ENCODE data around the gene NKIRAS1. TPM values are rescaled to one million over a fixed set of nuclear protein-coding genes. Genes with fewer than 3 reads are reported as not detected.

Gene NKIRAS1
- total RNA-seq, 6 experiments from 2014 or later = 10.9 to 13.5 (median 11.6) TPM

- Mint-ChIP-seq H3K9me3 (no peaks in the 10 kb centered on the region), H3K27ac (no peak overlapping the region), H3K4me3 (no peak overlapping the region), H3K36me3 (ENCODE audit: low read depth) (peaks cover 7% of the 10 kb centered on the region; the same call in 1 of the 2 replicates), H3K4me1 (ENCODE audit: low read depth) (peaks cover 15% of the 10 kb centered on the region; the same call in 1 of the 2 replicates), H3K27me3 (ENCODE audit: insufficient read depth) (no peaks in the 10 kb centered on the region; the same call in none of the 2 replicates)
- no peak for DNase-seq
- no peak for TF ChIP-seq CTCF (IDR thresholded peaks at IDR 0.05)
Observed at GRCh38 chr3:23845326-23846216, 71.2 kb downstream of the NKIRAS1 start.

- H3K36me3 Mint-ChIP-seq (ENCODE audit: low read depth) = no peaks in the 10 kb centered on the region
- no peak for DNase-seq
- TF ChIP-seq CTCF (IDR thresholded peaks at IDR 0.05) = no peak
- no peaks in the 10 kb centered on the region; the same call in none of the 2 replicates for H3K27me3 Mint-ChIP-seq (ENCODE audit: insufficient read depth)
- H3K4me1 Mint-ChIP-seq (ENCODE audit: low read depth) = peaks cover 20% of the 10 kb centered on the region; the same call in 1 of the 2 replicates
- H3K4me3 Mint-ChIP-seq = no peak overlapping the region
- H3K9me3 Mint-ChIP-seq = no peaks in the 10 kb centered on the region
- no peak overlapping the region for H3K27ac Mint-ChIP-seq
Observed at GRCh38 chr3:23843869-23844268, 72.9 kb downstream of the NKIRAS1 start.

Other genes starting within 250 kb of the NKIRAS1 start
- gene UBE2E1, start 111.0 kb downstream of the NKIRAS1 start, total RNA-seq (2021; fragmentation: NEBNext Ultra II Directional; extraction: Animal tissue kit (Norgen Biotek cat#: 25700)) = 10 to 100 TPM; 75.6 to 93.8 (median 84.2) TPM
- 1,000 to 10,000 TPM; 1,680 to 2,112 (median 1,953) TPM for gene RPL15, start 142 bp upstream of the NKIRAS1 start, total RNA-seq (2021; fragmentation: NEBNext Ultra II Directional; extraction: Animal tissue kit (Norgen Biotek cat#: 25700))
- 10 to 100 TPM; 36.0 to 43.7 (median 40.9) TPM for gene NR1D2, start 28.3 kb upstream of the NKIRAS1 start, total RNA-seq (2021; fragmentation: NEBNext Ultra II Directional; extraction: Animal tissue kit (Norgen Biotek cat#: 25700))